ENCODE measurements around the gene PYROXD2. TPM values are rescaled to one million over a fixed set of nuclear protein-coding genes. Genes with fewer than 3 reads are reported as not detected.
A peak's percentile ranks its signal among the peaks of the same experiment; 100 is the strongest.

The PYROXD2 gene
- total and polyA plus RNA-seq, 2 of the 13 experiments (the other 11 are each of a cell fraction or from before 2014, with no cell fraction given): 2.0 to 6.2 TPM

DNA sequence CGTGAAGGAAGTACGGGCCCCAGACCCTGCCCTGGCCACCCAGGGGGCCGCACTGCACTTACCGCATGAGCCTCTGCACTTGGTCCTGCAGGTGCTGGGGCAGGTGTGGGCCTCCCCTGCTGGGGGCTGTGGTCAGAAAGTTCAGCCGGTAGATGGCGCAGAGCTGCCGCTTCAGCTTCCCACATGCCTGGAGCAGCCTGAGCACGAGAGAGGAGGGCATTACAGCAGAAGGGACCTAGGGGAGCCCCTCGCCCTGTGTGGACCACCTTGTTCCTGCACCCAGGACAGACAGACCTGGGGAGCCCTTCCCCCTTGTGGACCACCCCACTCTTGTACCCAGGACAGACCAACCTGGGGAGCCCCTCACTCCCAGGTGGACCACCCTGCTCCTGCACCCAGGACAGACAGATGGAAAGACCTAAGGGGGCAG is 8.7 kb upstream of the PYROXD2 start (continued):
- TF ChIP-seq, protein P1, sequence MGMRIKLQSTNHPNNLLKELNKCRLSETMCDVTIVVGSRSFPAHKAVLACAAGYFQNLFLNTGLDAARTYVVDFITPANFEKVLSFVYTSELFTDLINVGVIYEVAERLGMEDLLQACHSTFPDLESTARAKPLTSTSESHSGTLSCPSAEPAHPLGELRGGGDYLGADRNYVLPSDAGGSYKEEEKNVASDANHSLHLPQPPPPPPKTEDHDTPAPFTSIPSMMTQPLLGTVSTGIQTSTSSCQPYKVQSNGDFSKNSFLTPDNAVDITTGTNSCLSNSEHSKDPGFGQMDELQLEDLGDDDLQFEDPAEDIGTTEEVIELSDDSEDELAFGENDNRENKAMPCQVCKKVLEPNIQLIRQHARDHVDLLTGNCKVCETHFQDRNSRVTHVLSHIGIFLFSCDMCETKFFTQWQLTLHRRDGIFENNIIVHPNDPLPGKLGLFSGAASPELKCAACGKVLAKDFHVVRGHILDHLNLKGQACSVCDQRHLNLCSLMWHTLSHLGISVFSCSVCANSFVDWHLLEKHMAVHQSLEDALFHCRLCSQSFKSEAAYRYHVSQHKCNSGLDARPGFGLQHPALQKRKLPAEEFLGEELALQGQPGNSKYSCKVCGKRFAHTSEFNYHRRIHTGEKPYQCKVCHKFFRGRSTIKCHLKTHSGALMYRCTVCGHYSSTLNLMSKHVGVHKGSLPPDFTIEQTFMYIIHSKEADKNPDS (CRISPR knock-in tag; IDR thresholded peaks at IDR 0.05): 0 out of 2 replicates have a peak, but pooled peaks have one; percentile 39

DNA sequence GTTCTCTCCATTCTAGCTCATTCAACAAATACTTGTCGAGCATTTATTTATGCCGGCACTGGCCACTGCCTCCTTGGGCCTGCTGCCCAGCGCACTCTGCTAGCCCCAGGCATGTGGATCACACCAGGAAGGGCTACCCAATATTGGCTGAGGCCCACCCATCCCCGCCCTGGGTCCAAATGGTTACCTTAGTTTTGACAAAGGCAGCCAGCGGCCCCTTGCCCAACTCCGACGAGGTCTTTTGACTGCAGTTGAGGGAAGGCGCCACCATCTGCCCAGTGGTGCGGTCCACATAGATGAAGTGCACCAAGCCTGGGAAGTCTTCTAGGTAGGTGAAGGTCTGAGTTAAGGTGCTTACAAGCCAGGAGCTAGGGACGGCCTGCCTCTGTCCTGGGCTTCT is 7.2 kb upstream of the PYROXD2 start:
- intact Hi-C loops (cut with micrococcal nuclease; ENCODE audit: unreplicated experiment): no loop called here
- ChIA-PET CTCF (ENCODE audit: low intra/inter-chr PET ratio, low total read pairs) (no interaction called here), POLR2A (no interaction called here)
- Histone ChIP-seq H3K4me3 (replicated peaks in 1 of 3; ENCODE audit: insufficient read depth in 1 of 3, low read depth in 2 of 3, low read length in 3 of 3) (no peak overlapping the region), H2AFZ (ENCODE audit: low read length) (no peak overlapping the region), H3K27me3 (ENCODE audit: control insufficient read depth in 1 of 2, insufficient read depth in 2 of 2, low read length in 2 of 2) (no peaks in the 10 kb centered on the region), H3K4me2 (ENCODE audit: low read depth, low read length) (no peak overlapping the region), H3K9me3 (ENCODE audit: low read length) (no peaks in the 10 kb centered on the region), H3K4me1 (ENCODE audit: insufficient read depth, low read length) (peaks cover 10% of the 10 kb centered on the region), H3K27ac (ENCODE audit: extremely low read length, insufficient read depth, low read length) (no peak overlapping the region), H3K9ac (ENCODE audit: insufficient read depth, low read depth, low read length) (no peak overlapping the region), H3K79me2 (ENCODE audit: insufficient read depth, low read length) (no peaks in the 10 kb centered on the region), H4K20me1 (ENCODE audit: insufficient read depth, low read length) (0 out of 2 replicates have a peak, but pooled peaks cover 2% of the 10 kb centered on the region), H3K36me3 (replicated peaks in 1 of 2; ENCODE audit: control insufficient read depth in 1 of 2, insufficient read depth in 2 of 2, low read length in 2 of 2) (peaks cover 5 to 8% of the 10 kb centered on the region in 2 experiments; a peak in 3 of 5 replicates)
- 96% methylated on average over 5 of the region's 10 CpGs for WGBS (ENCODE audit: low lambda C conversion rate)
- TF ChIP-seq AGO2 (optimal IDR thresholded peaks at IDR 0.05; ENCODE audit: low read depth, low read length): peak; percentile 38
- TF ChIP-seq ZNF629 (CRISPR knock-in tag; conservative IDR thresholded peaks at IDR 0.05): no peak
- in situ Hi-C loops (cut with HindIII; ENCODE audit: extremely low pct_ligation_motif_present, low pct_unique_long_range_greater_than_20kb): no loop called here
- no TSS peak for BruUV-seq (replicated peaks)
- no peak for DNase-seq (ENCODE audit: low spot score)
- FAIRE-seq: no peak
- no peak for ATAC-seq

DNA sequence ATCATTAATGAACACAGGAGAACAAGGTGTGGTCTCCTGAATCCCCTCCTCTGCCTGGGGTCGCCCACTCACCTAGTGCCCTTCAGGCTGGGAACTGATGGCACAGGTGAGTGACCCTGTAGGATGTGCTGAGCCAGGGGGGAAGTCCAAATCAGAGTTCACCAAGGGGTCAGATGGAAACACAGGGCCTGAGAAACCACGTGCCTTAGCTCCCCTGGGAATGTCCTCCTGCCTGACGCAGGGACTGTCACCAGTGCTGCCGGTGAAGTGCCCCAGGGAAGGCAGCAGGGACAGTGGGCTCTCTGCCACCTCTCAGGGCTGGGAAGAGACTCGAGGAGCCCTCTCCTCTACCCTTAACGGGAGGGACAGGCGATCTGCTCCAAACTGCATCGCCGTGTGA is 5.8 kb upstream of the PYROXD2 start:
- ChIA-PET POLR2A (no interaction called here), CTCF (ENCODE audit: low intra/inter-chr PET ratio, low total read pairs) (no interaction called here)
- ATAC-seq (no peak), FAIRE-seq (no peak), DNase-seq (ENCODE audit: low spot score) (no peak)
- no peaks in the 10 kb centered on the region for H3K27me3 ChIP-seq (ENCODE audit: control insufficient read depth in 1 of 2, insufficient read depth in 2 of 2, low read length in 2 of 2)
- H3K4me3 ChIP-seq (replicated peaks in 1 of 3; ENCODE audit: insufficient read depth in 1 of 3, low read depth in 2 of 3, low read length in 3 of 3): no peak overlapping the region
- peaks cover 3 to 8% of the 10 kb centered on the region in 2 experiments; a peak in 3 of 5 replicates for H3K36me3 ChIP-seq (replicated peaks in 1 of 2; ENCODE audit: control insufficient read depth in 1 of 2, insufficient read depth in 2 of 2, low read length in 2 of 2)
- no peak overlapping the region for H3K4me2 ChIP-seq (ENCODE audit: low read depth, low read length)
- no peaks in the 10 kb centered on the region for H3K9me3 ChIP-seq (ENCODE audit: low read length)
- no peak overlapping the region for H2AFZ ChIP-seq (ENCODE audit: low read length)
- no peak overlapping the region for H3K27ac ChIP-seq (ENCODE audit: extremely low read length, insufficient read depth, low read length)
- H3K4me1 ChIP-seq (ENCODE audit: insufficient read depth, low read length): peaks cover 12% of the 10 kb centered on the region
- no TSS peak for BruUV-seq (replicated peaks)
- intact Hi-C loops (cut with micrococcal nuclease; ENCODE audit: unreplicated experiment) (no loop called here), in situ Hi-C loops (cut with HindIII; ENCODE audit: extremely low pct_ligation_motif_present, low pct_unique_long_range_greater_than_20kb) (no loop called here)
- H3K79me2 ChIP-seq (ENCODE audit: insufficient read depth, low read length): no peaks in the 10 kb centered on the region
- 0 out of 2 replicates have a peak, but pooled peaks cover 2% of the 10 kb centered on the region for H4K20me1 ChIP-seq (ENCODE audit: insufficient read depth, low read length)
- 92% methylated on average over 7 of the region's 9 CpGs for WGBS (ENCODE audit: low lambda C conversion rate)
- H3K9ac ChIP-seq (ENCODE audit: insufficient read depth, low read depth, low read length): no peak overlapping the region
- no peak for TF ChIP-seq FOXO1 (CRISPR knock-in tag; IDR thresholded peaks at IDR 0.05)
- TF ChIP-seq, protein P2, sequence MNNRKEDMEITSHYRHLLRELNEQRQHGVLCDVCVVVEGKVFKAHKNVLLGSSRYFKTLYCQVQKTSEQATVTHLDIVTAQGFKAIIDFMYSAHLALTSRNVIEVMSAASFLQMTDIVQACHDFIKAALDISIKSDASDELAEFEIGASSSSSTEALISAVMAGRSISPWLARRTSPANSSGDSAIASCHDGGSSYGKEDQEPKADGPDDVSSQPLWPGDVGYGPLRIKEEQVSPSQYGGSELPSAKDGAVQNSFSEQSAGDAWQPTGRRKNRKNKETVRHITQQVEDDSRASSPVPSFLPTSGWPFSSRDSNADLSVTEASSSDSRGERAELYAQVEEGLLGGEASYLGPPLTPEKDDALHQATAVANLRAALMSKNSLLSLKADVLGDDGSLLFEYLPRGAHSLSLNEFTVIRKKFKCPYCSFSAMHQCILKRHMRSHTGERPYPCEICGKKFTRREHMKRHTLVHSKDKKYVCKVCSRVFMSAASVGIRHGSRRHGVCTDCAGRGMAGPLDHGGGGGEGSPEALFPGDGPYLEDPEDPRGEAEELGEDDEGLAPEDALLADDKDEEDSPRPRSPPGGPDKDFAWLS (CRISPR knock-in tag; IDR thresholded peaks at IDR 0.05; ENCODE audit: borderline replicate concordance): no peak
- no peak for TF ChIP-seq ZNF230 (CRISPR knock-in tag; IDR thresholded peaks at IDR 0.05)
- no peak for TF ChIP-seq ZNF251 (CRISPR knock-in tag; IDR thresholded peaks at IDR 0.05)
- TF ChIP-seq CREM (IDR thresholded peaks at IDR 0.05): no peak
- no peak for TF ChIP-seq CREM (CRISPR knock-in tag; IDR thresholded peaks at IDR 0.05)
- no peak for TF ChIP-seq SP1 (IDR thresholded peaks at IDR 0.05)
- TF ChIP-seq SP1 (CRISPR knock-in tag; IDR thresholded peaks at IDR 0.05): no peak
- no peak for TF ChIP-seq BRD4 (CRISPR knock-in tag; IDR thresholded peaks at IDR 0.05)
- TF ChIP-seq, protein P3, sequence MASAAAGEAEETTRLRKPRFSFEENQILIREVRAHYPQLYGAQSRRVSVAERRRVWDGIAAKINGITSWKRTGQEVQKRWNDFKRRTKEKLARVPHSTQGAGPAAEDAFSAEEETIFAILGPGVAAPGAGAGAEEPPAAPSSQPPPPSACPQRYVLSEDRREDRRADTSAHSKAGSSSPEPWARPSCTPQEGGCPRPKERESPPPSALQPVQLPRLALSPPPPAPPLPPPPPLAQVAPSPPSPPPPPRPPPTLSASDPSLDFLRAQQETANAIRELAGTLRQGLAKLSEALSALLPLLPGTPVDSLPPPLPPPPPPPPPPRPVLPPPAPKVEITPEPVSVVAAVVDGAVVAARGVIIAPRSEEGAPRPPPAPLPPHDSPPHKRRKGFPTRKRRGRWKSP (CRISPR knock-in tag; IDR thresholded peaks at IDR 0.05): no peak
- TF ChIP-seq ZC3H13 (CRISPR knock-in tag; IDR thresholded peaks at IDR 0.05): no peak
